Measurements from ENCODE around the gene ANGPTL2. TPM values are rescaled to one million over a fixed set of nuclear protein-coding genes. Genes with fewer than 3 reads are reported as not detected.
"Not testable (repeated sequence)": the region's sequence is repeated elsewhere in the genome, so short reads cannot be mapped to it uniquely, and the experiment has no call there.

Gene ANGPTL2
- 11.0 and 12.3 TPM in 2 replicates for polyA plus RNA-seq (2012; rRNA removed)
- polyA plus RNA-seq (2012; cell fraction: cytosol; rRNA removed), result 8.0 and 9.4 TPM in 2 replicates
- 7.5 and 10.3 TPM in 2 replicates for polyA plus RNA-seq (2012; cell fraction: nucleus; rRNA removed)

DNA sequence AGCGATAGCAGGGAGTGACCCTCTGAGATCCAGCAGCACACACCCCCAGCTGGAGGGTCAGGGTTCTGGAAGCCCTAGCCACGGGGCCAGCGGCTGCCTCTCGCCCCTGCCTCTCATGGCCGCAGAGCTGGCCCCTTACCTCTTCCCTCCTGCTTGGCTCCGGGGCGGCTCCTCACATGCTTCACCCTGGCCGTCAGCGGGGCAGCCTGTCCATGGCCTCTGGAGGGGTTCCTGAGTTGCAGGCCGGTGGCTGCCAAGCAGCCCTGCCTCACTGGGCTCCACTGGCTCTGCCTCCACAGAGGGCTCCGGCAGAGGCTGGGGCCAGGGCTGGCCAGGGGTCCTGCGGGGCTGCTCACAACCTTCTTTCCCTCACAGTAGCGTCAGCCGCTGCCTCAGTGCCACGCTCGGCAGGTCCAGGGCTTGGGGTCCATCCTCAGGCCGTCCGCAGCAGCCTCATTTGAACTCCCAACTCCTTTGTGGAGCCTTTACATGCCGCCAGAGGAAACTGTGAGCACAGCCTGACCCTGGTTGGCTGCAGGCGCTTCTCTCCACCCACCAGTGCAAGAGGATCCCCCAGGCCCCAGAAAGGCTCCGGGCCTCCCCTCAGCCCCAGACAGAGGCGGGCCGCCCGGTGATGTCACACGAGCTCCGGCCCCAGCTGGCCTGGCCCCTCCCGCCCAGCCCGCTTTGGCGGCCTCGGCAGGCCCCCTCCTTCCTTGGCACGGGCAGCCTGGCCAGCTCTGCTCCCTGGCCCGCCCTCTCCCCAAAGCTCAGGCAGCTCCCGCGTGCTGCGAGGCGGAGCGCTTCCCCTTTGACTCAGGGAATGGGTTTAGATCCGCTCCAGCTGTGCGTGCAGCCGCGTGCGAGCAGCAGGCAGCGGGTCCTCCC is at the start of gene ANGPTL2:
Gene ANGPTL2, minus strand, starts transcription at position 460 of the 888 bp plus-strand sequence. CDS start 13,904 bp downstream, outside the sequence.
- CTCF ChIA-PET, result interaction anchor here (0.8 to 2.2 kb wide), 12 partner anchors 8 to 182 kb away, joined by 3 to 7 read pairs (median 4); no protein-coding TSS in a partner anchor
- Histone ChIP-seq H4K20me1 (ENCODE audit: insufficient read depth) (no peaks in the 10 kb centered on the region), H3K9ac (peak within 1 kb of the TSS; percentile 72), H3K4me1 (ENCODE audit: control insufficient read depth in 1 of 2, insufficient read depth in 2 of 2, low read depth in 1 of 2, low read length in 1 of 2) (peaks cover 12 to 35% of the 10 kb centered on the region in 2 experiments; a peak in 1 of 4 replicates), H3K27ac (ENCODE audit: low read depth in 2 of 2, low read length in 1 of 2) (peak within 1 kb of the TSS; percentile 69 to 75), H3K9me2 (no peaks in the 10 kb centered on the region), H3K4me2 (peak within 1 kb of the TSS; percentile 97), H3K36me3 (replicated peaks in 1 of 2; ENCODE audit: control insufficient read depth in 1 of 2, insufficient read depth in 2 of 2, low read length in 1 of 2) (no peaks in the 10 kb centered on the region), H3K79me2 (ENCODE audit: insufficient read depth) (peaks cover 13% of the 10 kb centered on the region; the same call in 1 of the 2 replicates), H3K27me3 (ENCODE audit: insufficient read depth) (no peaks in the 10 kb centered on the region), H2AFZ (ENCODE audit: low read depth) (peak within 1 kb of the TSS; percentile 92), H3F3A (replicated peaks; ENCODE audit: insufficient read depth) (no peaks in the 10 kb centered on the region), H3K4me3 (ENCODE audit: low read depth in 2 of 2, low read length in 1 of 2) (peak within 1 kb of the TSS; percentile 60 to 68), H3K9me3 (no peaks in the 10 kb centered on the region)
- TF ChIP-seq RCOR1 (IDR thresholded peaks at IDR 0.05; ENCODE audit: low read length) (no peak), MAX (IDR thresholded peaks at IDR 0.05; ENCODE audit: low read depth) (peak; percentile 93), NFIC (IDR thresholded peaks at IDR 0.05; ENCODE audit: borderline replicate concordance) (peak; percentile 60; the same call in 1 of the 2 replicates), MXI1 (IDR thresholded peaks at IDR 0.05; ENCODE audit: low read depth, low read length) (peak; percentile 68), SMC3 (IDR thresholded peaks at IDR 0.05; ENCODE audit: low read depth, low read length) (0 out of 2 replicates have a peak, but pooled peaks have one; percentile 2), RFX5 (IDR thresholded peaks at IDR 0.05; ENCODE audit: low read length) (no peak), GATA2 (CRISPR knock-in tag; IDR thresholded peaks at IDR 0.05) (peak; percentile 19; the same call in 1 of the 2 replicates), TAF1 (IDR thresholded peaks at IDR 0.05; ENCODE audit: borderline replicate concordance, low read depth, low read length) (peak; percentile 53; the same call in 1 of the 2 replicates), TCF12 (IDR thresholded peaks at IDR 0.05) (no peak; the same call in 1 of the 2 replicates), POLR2AphosphoS5 (IDR thresholded peaks at IDR 0.05; ENCODE audit: low read depth, low read length) (peak; percentile 64; the same call in 1 of the 2 replicates), PBX3 (IDR thresholded peaks at IDR 0.05) (peak; percentile 18), SIN3A (IDR thresholded peaks at IDR 0.05; ENCODE audit: borderline replicate concordance, low read depth, low read length) (no peak; the same call in 1 of the 2 replicates)
- WGBS (ENCODE audit: low lambda C conversion rate), result 10% methylated on average over 11 of the region's 43 CpGs
- DNase-seq, result peak; percentile 94
- POLR2A ChIA-PET, result interaction anchor here (1.0 to 1.5 kb wide), 2 partner anchors 16 to 86 kb away, joined by 3 to 10 read pairs; no protein-coding TSS in a partner anchor

- peaks cover 0 to 11% of the 10 kb centered on the region in 2 experiments; a peak in 3 of 4 replicates for H3K4me1 ChIP-seq (ENCODE audit: control insufficient read depth in 1 of 2, insufficient read depth in 2 of 2, low read depth in 1 of 2, low read length in 1 of 2)
- H3K27ac ChIP-seq (ENCODE audit: low read depth in 2 of 2, low read length in 1 of 2); H3K36me3 ChIP-seq (replicated peaks in 1 of 2; ENCODE audit: control insufficient read depth in 1 of 2, insufficient read depth in 2 of 2, low read length in 1 of 2); POLR2A ChIA-PET; H3K79me2 ChIP-seq (ENCODE audit: insufficient read depth); H3K9ac ChIP-seq; H3K9me2 ChIP-seq; H3K27me3 ChIP-seq (ENCODE audit: insufficient read depth); H3K9me3 ChIP-seq; H2AFZ ChIP-seq (ENCODE audit: low read depth); H4K20me1 ChIP-seq (ENCODE audit: insufficient read depth); H3K4me3 ChIP-seq (ENCODE audit: low read depth in 2 of 2, low read length in 1 of 2); DNase-seq; H3F3A ChIP-seq (replicated peaks; ENCODE audit: insufficient read depth); H3K4me2 ChIP-seq: not testable (repeated sequence)
- 94% methylated on average over 9 of the region's 9 CpGs for WGBS (ENCODE audit: low lambda C conversion rate)
- CTCF ChIA-PET, result interaction anchor here (1.3 kb wide), 1 partner anchor 231 kb away, joined by 5 read pairs; no protein-coding TSS in a partner anchor
Measured at GRCh38 chr9:127171348-127171747, 48.9 kb upstream of the ANGPTL2 start.

Data from SK-N-SH (cell line).